GM23338 (cell line): ENCODE data around the gene SPNS3. TPM values are rescaled to one million over a fixed set of nuclear protein-coding genes. Genes with fewer than 3 reads are reported as not detected.

Source experiments
- ATAC-seq: fragments of 200-7000 bp; cut with Tn5 transposase; 3 replicates; pipeline ENCODE4 v1.9.1; 2020
- DNase-seq: peaks from one replicate; pipeline ENCODE4 v3.0.0-alpha.2; 2015; ENCODE audit warnings: low spot score
- H2AFZ ChIP-seq: fragments of 200-600 bp; sonication (generic); 2 replicates; pipeline ENCODE4 v1.8.0; 2016; ENCODE audit warnings: antibody characterized with exemption, mild to moderate bottlenecking, moderate library complexity
- H3F3A ChIP-seq: fragments of 200-600 bp; sonication (generic); replicated peaks from 2 replicates; pipeline ENCODE4 v1.8.0; 2017; ENCODE audit warnings: antibody characterized with exemption, mixed run types, low read depth
- H3K27ac ChIP-seq: fragments of 200-600 bp; sonication (generic); 2 replicates; pipeline ENCODE4 v1.6.1; 2016; ENCODE audit warnings: low read depth
- H3K27me3 ChIP-seq: fragments of 200-600 bp; sonication (generic); 2 replicates; pipeline ENCODE4 v1.8.0; 2016; ENCODE audit warnings: mild to moderate bottlenecking, mixed run types, moderate library complexity; ENCODE audit not compliant: insufficient read depth
- H3K36me3 ChIP-seq: fragments of 200-600 bp; sonication (generic); 2 replicates; pipeline ENCODE4 v1.8.0; 2016; ENCODE audit warnings: mild to moderate bottlenecking; ENCODE audit not compliant: insufficient read depth
- H3K4me1 ChIP-seq: fragments of 200-600 bp; sonication (generic); 2 replicates; pipeline ENCODE4 v1.8.0; 2016; ENCODE audit warnings: mild to moderate bottlenecking, moderate library complexity; ENCODE audit not compliant: insufficient read depth
- H3K4me2 ChIP-seq: fragments of 200-600 bp; sonication (generic); 2 replicates; pipeline ENCODE4 v1.7.1; 2017; ENCODE audit warnings: mixed run types
- H3K4me3 ChIP-seq: fragments of 200-600 bp; sonication (generic); 2 replicates; pipeline ENCODE4 v1.6.1; 2016; ENCODE audit warnings: mixed run types
- H3K79me2 ChIP-seq: fragments of 200-600 bp; sonication (generic); replicated peaks from 2 replicates; pipeline ENCODE4 v1.8.0; 2017; ENCODE audit warnings: mild to moderate bottlenecking; ENCODE audit not compliant: insufficient read depth
- H3K9me2 ChIP-seq: fragments of 200-600 bp; sonication (generic); 2 replicates; pipeline ENCODE4 v1.8.0; 2017; ENCODE audit not compliant: insufficient read depth
- H4K20me1 ChIP-seq: fragments of 200-600 bp; sonication (generic); replicated peaks from 2 replicates; pipeline ENCODE4 v1.8.0; 2017; ENCODE audit warnings: mild to moderate bottlenecking; ENCODE audit not compliant: insufficient read depth
- H3K27ac Mint-ChIP-seq: 2 replicates; pipeline ENCODE4 v1.8.0; 2020; ENCODE audit warnings: inconsistent platforms, mild to moderate bottlenecking, moderate library complexity, mixed read lengths
- H3K27me3 Mint-ChIP-seq: 3 replicates; pipeline ENCODE4 v1.8.0; 2022; ENCODE audit warnings: low read depth, mild to moderate bottlenecking, moderate library complexity, mixed read lengths, inconsistent platforms; ENCODE audit not compliant: insufficient read depth, poor library complexity
- H3K36me3 Mint-ChIP-seq: 3 replicates; pipeline ENCODE4 v1.8.0; 2021; ENCODE audit warnings: low read depth, mild to moderate bottlenecking, inconsistent platforms, moderate library complexity, mixed read lengths
- H3K4me1 Mint-ChIP-seq: 3 replicates; pipeline ENCODE4 v1.8.0; 2020; ENCODE audit warnings: mild to moderate bottlenecking, inconsistent platforms, mixed read lengths
- H3K4me3 Mint-ChIP-seq: 3 replicates; pipeline ENCODE4 v1.8.0; 2021; ENCODE audit warnings: moderate library complexity, mild to moderate bottlenecking, inconsistent platforms, mixed read lengths
- H3K9me3 Mint-ChIP-seq: 3 replicates; pipeline ENCODE4 v1.8.0; 2020; ENCODE audit warnings: moderate library complexity, mild to moderate bottlenecking, inconsistent platforms, mixed read lengths
- CREB1 ChIP-seq: fragments of 250-450 bp; sonication (Bioruptor Pico); IDR thresholded peaks from 2 replicates; pipeline ENCODE4 v1.5.0; 2020; ENCODE audit warnings: low read depth, mild to moderate bottlenecking, moderate library complexity
- EZH2 ChIP-seq: fragments of 200-600 bp; sonication (generic); IDR thresholded peaks from one replicate; pipeline ENCODE4 v1.8.0; 2017; ENCODE audit warnings: antibody characterized with exemption, mild to moderate bottlenecking, low read depth; ENCODE audit not compliant: unreplicated experiment
- EZH2phosphoT487 ChIP-seq: fragments of 200-600 bp; sonication (generic); IDR thresholded peaks from one replicate; pipeline ENCODE4 v1.8.1; 2018; ENCODE audit warnings: antibody characterized with exemption; ENCODE audit not compliant: unreplicated experiment
- JUNB ChIP-seq: IDR thresholded peaks from one replicate; pipeline ENCODE4 v1.6.1; 2016; ENCODE audit warnings: antibody characterized with exemption; ENCODE audit not compliant: unreplicated experiment
- NANOG ChIP-seq: IDR thresholded peaks from 2 replicates; pipeline ENCODE4 v1.6.1; 2016; ENCODE audit warnings: antibody characterized with exemption, borderline replicate concordance
- POLR2AphosphoS5 ChIP-seq: IDR thresholded peaks from 2 replicates; pipeline ENCODE4 v1.6.1; 2016; ENCODE audit warnings: antibody characterized with exemption, low read depth
- REST ChIP-seq: IDR thresholded peaks from one replicate; pipeline ENCODE4 v1.6.1; 2018; ENCODE audit warnings: antibody characterized with exemption; ENCODE audit not compliant: unreplicated experiment
- STAT1 ChIP-seq: IDR thresholded peaks from one replicate; pipeline ENCODE4 v1.6.1; 2016; ENCODE audit warnings: antibody characterized with exemption; ENCODE audit not compliant: unreplicated experiment
- ZNF114 ChIP-seq: fragments of 250-450 bp; sonication (Bioruptor Pico); IDR thresholded peaks from 2 replicates; pipeline ENCODE4 v1.5.0; 2020; ENCODE audit warnings: mild to moderate bottlenecking, moderate library complexity
- ZNF331 ChIP-seq: fragments of 250-450 bp; sonication (Bioruptor Pico); IDR thresholded peaks from 2 replicates; pipeline ENCODE4 v1.5.0; 2020; ENCODE audit warnings: low read depth, mild to moderate bottlenecking, moderate library complexity
- polyA plus RNA-seq: library from polyadenylated mRNA; unstranded; fragments of >200 nt; fragmentation: Nextera tagmentation; extraction: Ambion mirVana; gene quantifications from 2 replicates; pipeline ENCODE4 v1.2.1, GENCODE V29; 2016
- total RNA-seq: library from RNA; depleted of rRNA; stranded (reverse); fragments of >200 nt; shearing (Covaris generic); gene quantifications from 2 replicates; pipeline ENCODE4 v1.2.3, GENCODE V29; 2014
- TF ChIP-seq, protein P1 (sequence below), 2 experiments: fragments of 200-600 bp in 1 of 2; sonication (generic) in 1 of 2; conservative IDR thresholded peaks; 2 replicates each; pipeline versions ENCODE4 v1.5.1 to v1.6.1; 2016 to 2017; ENCODE audit warnings: antibody characterized with exemption in 2 of 2, low read depth in 2 of 2, mild to moderate bottlenecking in 2 of 2, moderate library complexity in 1 of 2
- TF ChIP-seq, protein P2 (sequence below): IDR thresholded peaks from 2 replicates; pipeline ENCODE4 v1.6.1; 2016; ENCODE audit warnings: antibody characterized with exemption
- TF ChIP-seq, protein P3 (sequence below): fragments of 250-450 bp; sonication (Bioruptor Pico); IDR thresholded peaks from 2 replicates; pipeline ENCODE4 v1.5.0; 2020; ENCODE audit warnings: mild to moderate bottlenecking, moderate library complexity

The SPNS3 gene
- total and polyA plus RNA-seq, 2 experiments from 2014 or later: not detected

DNA sequence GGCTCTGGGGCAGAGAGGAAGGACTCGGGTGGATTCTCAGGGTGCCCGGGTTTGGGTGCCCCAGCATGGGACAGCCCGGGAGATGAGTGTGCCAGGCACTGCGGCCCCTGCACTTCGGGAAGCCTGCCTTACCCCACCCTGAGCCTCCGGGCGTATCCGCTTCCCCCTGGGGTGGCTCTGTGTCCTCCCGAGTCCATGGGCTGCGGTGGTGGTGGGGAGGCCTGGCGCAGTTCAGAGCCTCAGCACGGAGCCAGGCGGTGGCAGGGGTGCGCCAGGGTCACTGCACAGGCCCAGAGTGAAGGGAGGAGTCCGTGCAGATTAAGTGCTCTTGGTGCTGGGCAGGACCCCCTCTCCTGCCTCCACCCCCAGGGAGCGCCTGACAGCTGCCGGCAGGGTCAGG, 100.8 kb downstream of the SPNS3 start:
- no peak for ATAC-seq
- Mint-ChIP-seq H3K27ac (no peak overlapping the region), H3K4me1 (peaks cover 18% of the 10 kb centered on the region), H3K27me3 (peaks cover 59% of the 10 kb centered on the region), H3K4me3 (no peak overlapping the region), H3K36me3 (peaks cover 16% of the 10 kb centered on the region), H3K9me3 (no peaks in the 10 kb centered on the region; the same call in 2 of the 3 replicates)
- H3K79me2 ChIP-seq: no peaks in the 10 kb centered on the region
- TF ChIP-seq EZH2: no peak
- TF ChIP-seq EZH2phosphoT487: no peak
- TF ChIP-seq POLR2AphosphoS5: no peak
- TF ChIP-seq REST: no peak
- TF ChIP-seq, protein P1, sequence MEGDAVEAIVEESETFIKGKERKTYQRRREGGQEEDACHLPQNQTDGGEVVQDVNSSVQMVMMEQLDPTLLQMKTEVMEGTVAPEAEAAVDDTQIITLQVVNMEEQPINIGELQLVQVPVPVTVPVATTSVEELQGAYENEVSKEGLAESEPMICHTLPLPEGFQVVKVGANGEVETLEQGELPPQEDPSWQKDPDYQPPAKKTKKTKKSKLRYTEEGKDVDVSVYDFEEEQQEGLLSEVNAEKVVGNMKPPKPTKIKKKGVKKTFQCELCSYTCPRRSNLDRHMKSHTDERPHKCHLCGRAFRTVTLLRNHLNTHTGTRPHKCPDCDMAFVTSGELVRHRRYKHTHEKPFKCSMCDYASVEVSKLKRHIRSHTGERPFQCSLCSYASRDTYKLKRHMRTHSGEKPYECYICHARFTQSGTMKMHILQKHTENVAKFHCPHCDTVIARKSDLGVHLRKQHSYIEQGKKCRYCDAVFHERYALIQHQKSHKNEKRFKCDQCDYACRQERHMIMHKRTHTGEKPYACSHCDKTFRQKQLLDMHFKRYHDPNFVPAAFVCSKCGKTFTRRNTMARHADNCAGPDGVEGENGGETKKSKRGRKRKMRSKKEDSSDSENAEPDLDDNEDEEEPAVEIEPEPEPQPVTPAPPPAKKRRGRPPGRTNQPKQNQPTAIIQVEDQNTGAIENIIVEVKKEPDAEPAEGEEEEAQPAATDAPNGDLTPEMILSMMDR (conservative IDR thresholded peaks at IDR 0.05; ENCODE audit: low read depth in 2 of 2): no peak
- TF ChIP-seq ZNF331: no peak
- no peak for TF ChIP-seq ZNF114 (CRISPR knock-in tag)
- TF ChIP-seq, protein P2, sequence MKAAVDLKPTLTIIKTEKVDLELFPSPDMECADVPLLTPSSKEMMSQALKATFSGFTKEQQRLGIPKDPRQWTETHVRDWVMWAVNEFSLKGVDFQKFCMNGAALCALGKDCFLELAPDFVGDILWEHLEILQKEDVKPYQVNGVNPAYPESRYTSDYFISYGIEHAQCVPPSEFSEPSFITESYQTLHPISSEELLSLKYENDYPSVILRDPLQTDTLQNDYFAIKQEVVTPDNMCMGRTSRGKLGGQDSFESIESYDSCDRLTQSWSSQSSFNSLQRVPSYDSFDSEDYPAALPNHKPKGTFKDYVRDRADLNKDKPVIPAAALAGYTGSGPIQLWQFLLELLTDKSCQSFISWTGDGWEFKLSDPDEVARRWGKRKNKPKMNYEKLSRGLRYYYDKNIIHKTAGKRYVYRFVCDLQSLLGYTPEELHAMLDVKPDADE: no peak
- no peak for TF ChIP-seq STAT1
- TF ChIP-seq, protein P3, sequence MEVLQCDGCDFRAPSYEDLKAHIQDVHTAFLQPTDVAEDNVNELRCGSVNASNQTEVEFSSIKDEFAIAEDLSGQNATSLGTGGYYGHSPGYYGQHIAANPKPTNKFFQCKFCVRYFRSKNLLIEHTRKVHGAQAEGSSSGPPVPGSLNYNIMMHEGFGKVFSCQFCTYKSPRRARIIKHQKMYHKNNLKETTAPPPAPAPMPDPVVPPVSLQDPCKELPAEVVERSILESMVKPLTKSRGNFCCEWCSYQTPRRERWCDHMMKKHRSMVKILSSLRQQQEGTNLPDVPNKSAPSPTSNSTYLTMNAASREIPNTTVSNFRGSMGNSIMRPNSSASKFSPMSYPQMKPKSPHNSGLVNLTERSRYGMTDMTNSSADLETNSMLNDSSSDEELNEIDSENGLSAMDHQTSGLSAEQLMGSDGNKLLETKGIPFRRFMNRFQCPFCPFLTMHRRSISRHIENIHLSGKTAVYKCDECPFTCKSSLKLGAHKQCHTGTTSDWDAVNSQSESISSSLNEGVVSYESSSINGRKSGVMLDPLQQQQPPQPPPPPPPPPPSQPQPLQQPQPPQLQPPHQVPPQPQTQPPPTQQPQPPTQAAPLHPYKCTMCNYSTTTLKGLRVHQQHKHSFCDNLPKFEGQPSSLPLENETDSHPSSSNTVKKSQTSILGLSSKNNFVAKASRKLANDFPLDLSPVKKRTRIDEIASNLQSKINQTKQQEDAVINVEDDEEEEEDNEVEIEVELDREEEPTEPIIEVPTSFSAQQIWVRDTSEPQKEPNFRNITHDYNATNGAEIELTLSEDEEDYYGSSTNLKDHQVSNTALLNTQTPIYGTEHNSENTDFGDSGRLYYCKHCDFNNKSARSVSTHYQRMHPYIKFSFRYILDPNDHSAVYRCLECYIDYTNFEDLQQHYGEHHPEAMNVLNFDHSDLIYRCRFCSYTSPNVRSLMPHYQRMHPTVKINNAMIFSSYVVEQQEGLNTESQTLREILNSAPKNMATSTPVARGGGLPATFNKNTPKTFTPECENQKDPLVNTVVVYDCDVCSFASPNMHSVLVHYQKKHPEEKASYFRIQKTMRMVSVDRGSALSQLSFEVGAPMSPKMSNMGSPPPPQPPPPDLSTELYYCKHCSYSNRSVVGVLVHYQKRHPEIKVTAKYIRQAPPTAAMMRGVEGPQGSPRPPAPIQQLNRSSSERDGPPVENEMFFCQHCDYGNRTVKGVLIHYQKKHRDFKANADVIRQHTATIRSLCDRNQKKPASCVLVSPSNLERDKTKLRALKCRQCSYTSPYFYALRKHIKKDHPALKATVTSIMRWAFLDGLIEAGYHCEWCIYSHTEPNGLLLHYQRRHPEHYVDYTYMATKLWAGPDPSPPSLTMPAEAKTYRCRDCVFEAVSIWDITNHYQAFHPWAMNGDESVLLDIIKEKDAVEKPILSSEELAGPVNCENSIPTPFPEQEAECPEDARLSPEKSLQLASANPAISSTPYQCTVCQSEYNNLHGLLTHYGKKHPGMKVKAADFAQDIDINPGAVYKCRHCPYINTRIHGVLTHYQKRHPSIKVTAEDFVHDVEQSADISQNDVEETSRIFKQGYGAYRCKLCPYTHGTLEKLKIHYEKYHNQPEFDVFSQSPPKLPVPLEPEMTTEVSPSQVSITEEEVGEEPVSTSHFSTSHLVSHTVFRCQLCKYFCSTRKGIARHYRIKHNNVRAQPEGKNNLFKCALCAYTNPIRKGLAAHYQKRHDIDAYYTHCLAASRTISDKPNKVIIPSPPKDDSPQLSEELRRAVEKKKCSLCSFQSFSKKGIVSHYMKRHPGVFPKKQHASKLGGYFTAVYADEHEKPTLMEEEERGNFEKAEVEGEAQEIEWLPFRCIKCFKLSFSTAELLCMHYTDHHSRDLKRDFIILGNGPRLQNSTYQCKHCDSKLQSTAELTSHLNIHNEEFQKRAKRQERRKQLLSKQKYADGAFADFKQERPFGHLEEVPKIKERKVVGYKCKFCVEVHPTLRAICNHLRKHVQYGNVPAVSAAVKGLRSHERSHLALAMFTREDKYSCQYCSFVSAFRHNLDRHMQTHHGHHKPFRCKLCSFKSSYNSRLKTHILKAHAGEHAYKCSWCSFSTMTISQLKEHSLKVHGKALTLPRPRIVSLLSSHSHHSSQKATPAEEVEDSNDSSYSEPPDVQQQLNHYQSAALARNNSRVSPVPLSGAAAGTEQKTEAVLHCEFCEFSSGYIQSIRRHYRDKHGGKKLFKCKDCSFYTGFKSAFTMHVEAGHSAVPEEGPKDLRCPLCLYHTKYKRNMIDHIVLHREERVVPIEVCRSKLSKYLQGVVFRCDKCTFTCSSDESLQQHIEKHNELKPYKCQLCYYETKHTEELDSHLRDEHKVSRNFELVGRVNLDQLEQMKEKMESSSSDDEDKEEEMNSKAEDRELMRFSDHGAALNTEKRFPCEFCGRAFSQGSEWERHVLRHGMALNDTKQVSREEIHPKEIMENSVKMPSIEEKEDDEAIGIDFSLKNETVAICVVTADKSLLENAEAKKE (CRISPR knock-in tag): no peak
- TF ChIP-seq NANOG: no peak
- no peak for TF ChIP-seq CREB1 (CRISPR knock-in tag)
- no peak for TF ChIP-seq JUNB
- no peak overlapping the region for H3K4me3 ChIP-seq
- H3F3A ChIP-seq: peaks cover 10% of the 10 kb centered on the region
- DNase-seq: no peak
- H3K27ac ChIP-seq: no peak overlapping the region
- H3K4me1 ChIP-seq: peaks cover 7% of the 10 kb centered on the region; the same call in 1 of the 2 replicates
- no peaks in the 10 kb centered on the region for H3K9me2 ChIP-seq
- peaks cover 7% of the 10 kb centered on the region for H4K20me1 ChIP-seq
- no peak overlapping the region for H2AFZ ChIP-seq
- H3K4me2 ChIP-seq: no peak overlapping the region
- H3K27me3 ChIP-seq: peaks cover 26% of the 10 kb centered on the region
- H3K36me3 ChIP-seq: no peaks in the 10 kb centered on the region; the same call in 1 of the 2 replicates
